ENCODE data around the gene DNAH10. TPM values are rescaled to one million over a fixed set of nuclear protein-coding genes. Genes with fewer than 3 reads are reported as not detected.
A peak's percentile ranks its signal among the peaks of the same experiment; 100 is the strongest.

The DNAH10 gene
- total RNA-seq, 1 donor from 2014 or later: 0.17 TPM

GRCh38 chr12:123754041-123754772 is 7.9 kb upstream of the DNAH10 start:
- no peak for DNase-seq (ENCODE audit: low read depth)
- no peak overlapping the region for H3K4me3 ChIP-seq (ENCODE audit: low read depth, low read length)
- TF ChIP-seq CTCF (conservative IDR thresholded peaks at IDR 0.05; ENCODE audit: low read depth, low read length): no peak

- DNase-seq (ENCODE audit: low read depth): no peak
- H3K4me3 ChIP-seq (ENCODE audit: low read depth, low read length): no peak overlapping the region
- no peak for TF ChIP-seq CTCF (conservative IDR thresholded peaks at IDR 0.05; ENCODE audit: low read depth, low read length)
Observed at GRCh38 chr12:123757561-123757960, 4.5 kb upstream of the DNAH10 start.

- DNase-seq (ENCODE audit: low read depth): no peak
- no peak overlapping the region for H3K4me3 ChIP-seq (ENCODE audit: low read depth, low read length)
- no peak for TF ChIP-seq CTCF (conservative IDR thresholded peaks at IDR 0.05; ENCODE audit: low read depth, low read length)
Observed at GRCh38 chr12:123760267-123760938, 1.7 kb upstream of the DNAH10 start.

GRCh38 chr12:123762715-123763052 is 583 bp downstream of the DNAH10 start:
- H3K4me3 ChIP-seq (ENCODE audit: low read depth, low read length): peak overlapping the region; percentile 46
- no peak for TF ChIP-seq CTCF (conservative IDR thresholded peaks at IDR 0.05; ENCODE audit: low read depth, low read length)
- DNase-seq (ENCODE audit: low read depth): no peak

GRCh38 chr12:123763093-123763492 is 992 bp downstream of the DNAH10 start:
- no peak overlapping the region for H3K4me3 ChIP-seq (ENCODE audit: low read depth, low read length)
- no peak for DNase-seq (ENCODE audit: low read depth)
- no peak for TF ChIP-seq CTCF (conservative IDR thresholded peaks at IDR 0.05; ENCODE audit: low read depth, low read length)

- TF ChIP-seq CTCF (conservative IDR thresholded peaks at IDR 0.05; ENCODE audit: low read depth, low read length): no peak
- no peak overlapping the region for H3K4me3 ChIP-seq (ENCODE audit: low read depth, low read length)
- no peak for DNase-seq (ENCODE audit: low read depth)
Observed at GRCh38 chr12:123764109-123764508, 2.0 kb downstream of the DNAH10 start.

Measured in epithelial cell of proximal tubule (primary cell).